Spleen (tissue), 7 donors: ENCODE measurements around the gene PAXIP1.

Experiments used
- POLR2A ChIP-seq, 3 donors: fragments of 450-650 bp; IDR thresholded peaks; one replicate each; pipeline ENCODE4 v1.5.1; 2017; ENCODE audit warnings: antibody characterized with exemption in 3 of 3, mild to moderate bottlenecking in 1 of 3
- TF ChIP-seq, protein P1 (sequence below), 11 experiments: fragments of 200-600 bp in 7 of 11; fragments of 450-650 bp in 4 of 11; sonication (generic) in 4 of 11; IDR thresholded peaks in 8 of 11; conservative IDR thresholded peaks in 3 of 11; 1 replicate in 7 of 11; 2 replicates in 4 of 11; pipeline versions ENCODE4 v1.4.0 to v1.8.0; 2016 to 2021; ENCODE audit warnings: antibody characterized with exemption in 11 of 11, inconsistent platforms in 4 of 11, mild to moderate bottlenecking in 1 of 11
- donor health status: DM: no; HTN: no; CAD: no; lungs with moderate emphysema.
- donor health status: DM: no; HTN: no; CAD: no.
- donor health status: DM: no; HTN: no; CAD: no.

DNA sequence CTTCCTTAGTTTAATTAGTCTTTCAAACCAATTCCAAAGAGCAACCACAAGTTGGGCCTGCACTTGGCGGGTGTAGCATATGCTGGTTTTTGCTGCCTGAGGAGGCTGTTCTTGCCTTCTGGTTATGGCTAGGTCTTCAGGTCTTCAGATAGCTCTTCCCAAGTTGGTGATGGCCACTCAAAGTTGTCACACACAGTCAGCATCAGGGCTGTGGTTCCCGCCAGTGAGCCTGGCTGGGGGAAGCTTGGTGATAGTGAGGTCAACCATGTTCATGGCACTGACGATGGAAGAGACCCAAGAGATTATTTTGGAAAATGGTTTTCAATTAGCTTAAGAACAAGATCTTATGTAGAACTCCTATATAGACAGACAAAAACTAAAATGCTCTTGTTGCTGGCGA lies 48.4 kb upstream of the PAXIP1 start:
- TF ChIP-seq, protein P1, sequence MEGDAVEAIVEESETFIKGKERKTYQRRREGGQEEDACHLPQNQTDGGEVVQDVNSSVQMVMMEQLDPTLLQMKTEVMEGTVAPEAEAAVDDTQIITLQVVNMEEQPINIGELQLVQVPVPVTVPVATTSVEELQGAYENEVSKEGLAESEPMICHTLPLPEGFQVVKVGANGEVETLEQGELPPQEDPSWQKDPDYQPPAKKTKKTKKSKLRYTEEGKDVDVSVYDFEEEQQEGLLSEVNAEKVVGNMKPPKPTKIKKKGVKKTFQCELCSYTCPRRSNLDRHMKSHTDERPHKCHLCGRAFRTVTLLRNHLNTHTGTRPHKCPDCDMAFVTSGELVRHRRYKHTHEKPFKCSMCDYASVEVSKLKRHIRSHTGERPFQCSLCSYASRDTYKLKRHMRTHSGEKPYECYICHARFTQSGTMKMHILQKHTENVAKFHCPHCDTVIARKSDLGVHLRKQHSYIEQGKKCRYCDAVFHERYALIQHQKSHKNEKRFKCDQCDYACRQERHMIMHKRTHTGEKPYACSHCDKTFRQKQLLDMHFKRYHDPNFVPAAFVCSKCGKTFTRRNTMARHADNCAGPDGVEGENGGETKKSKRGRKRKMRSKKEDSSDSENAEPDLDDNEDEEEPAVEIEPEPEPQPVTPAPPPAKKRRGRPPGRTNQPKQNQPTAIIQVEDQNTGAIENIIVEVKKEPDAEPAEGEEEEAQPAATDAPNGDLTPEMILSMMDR (IDR thresholded peaks at IDR 0.05 in 8 of 11, conservative IDR thresholded peaks at IDR 0.05 in 3 of 11): no peak
- no peak for TF ChIP-seq POLR2A (IDR thresholded peaks at IDR 0.05)
